ENCODE data around the gene PAXX.

DNA sequence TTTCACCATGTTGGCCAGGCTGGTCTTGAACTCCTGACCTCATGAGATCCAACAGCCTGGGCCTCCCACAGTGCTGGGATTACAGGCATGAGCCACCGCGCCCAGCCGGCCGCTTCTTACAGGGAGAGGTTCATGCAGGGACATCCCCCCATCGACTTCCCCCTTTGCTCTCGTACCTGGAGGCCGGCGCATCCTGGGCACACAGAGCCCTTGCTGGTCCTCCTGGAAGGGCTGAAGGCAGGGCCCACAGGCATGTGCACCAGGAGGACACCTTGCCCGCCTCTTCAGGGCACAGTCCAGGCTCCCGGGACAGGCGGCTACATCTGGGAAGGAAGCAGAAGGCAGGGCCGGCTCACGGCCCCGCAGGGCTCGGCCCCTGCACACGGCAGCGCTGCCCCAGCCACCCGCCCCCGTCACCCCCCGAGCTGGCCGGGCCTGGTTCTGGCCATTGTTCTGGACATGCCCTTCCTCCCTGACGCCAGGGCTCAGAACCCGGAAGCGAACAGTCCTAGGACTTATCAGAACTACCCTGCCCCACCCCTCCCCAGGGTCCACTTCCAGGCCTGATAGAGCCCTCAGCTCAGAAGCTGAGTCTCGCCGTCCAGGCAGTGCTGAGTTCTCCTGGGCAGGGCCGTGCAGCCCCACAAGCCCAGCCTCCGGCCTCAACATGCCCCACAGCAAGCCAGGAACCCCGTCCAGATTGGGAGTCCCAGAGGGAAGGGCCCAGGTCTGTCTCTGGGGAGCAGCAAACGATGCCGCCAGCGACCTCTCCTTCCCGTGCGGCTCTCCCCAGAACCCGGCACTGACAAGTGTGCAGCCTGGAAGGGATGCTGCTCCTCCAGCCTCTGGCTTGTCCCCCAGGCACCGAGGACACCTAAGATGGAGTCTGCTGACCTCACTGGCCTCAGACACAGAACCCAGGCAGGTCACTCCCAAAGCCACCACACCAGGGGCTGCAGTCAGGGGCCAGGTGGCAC, 50.8 kb downstream of the PAXX start:
- TF ChIP-seq, protein P1, sequence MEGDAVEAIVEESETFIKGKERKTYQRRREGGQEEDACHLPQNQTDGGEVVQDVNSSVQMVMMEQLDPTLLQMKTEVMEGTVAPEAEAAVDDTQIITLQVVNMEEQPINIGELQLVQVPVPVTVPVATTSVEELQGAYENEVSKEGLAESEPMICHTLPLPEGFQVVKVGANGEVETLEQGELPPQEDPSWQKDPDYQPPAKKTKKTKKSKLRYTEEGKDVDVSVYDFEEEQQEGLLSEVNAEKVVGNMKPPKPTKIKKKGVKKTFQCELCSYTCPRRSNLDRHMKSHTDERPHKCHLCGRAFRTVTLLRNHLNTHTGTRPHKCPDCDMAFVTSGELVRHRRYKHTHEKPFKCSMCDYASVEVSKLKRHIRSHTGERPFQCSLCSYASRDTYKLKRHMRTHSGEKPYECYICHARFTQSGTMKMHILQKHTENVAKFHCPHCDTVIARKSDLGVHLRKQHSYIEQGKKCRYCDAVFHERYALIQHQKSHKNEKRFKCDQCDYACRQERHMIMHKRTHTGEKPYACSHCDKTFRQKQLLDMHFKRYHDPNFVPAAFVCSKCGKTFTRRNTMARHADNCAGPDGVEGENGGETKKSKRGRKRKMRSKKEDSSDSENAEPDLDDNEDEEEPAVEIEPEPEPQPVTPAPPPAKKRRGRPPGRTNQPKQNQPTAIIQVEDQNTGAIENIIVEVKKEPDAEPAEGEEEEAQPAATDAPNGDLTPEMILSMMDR (IDR thresholded peaks at IDR 0.05) = no peak
- TF ChIP-seq POLR2AphosphoS5 (IDR thresholded peaks at IDR 0.05) (no peak), EP300 (IDR thresholded peaks at IDR 0.05; ENCODE audit: low read depth) (no peak)

Data from transverse colon (tissue), 4 donors.